Lower leg skin (tissue), 3 donors: Measurements from ENCODE around the gene AGPAT2.

ENCODE experiments used
- CTCF ChIP-seq, 3 donors: fragments of 450-650 bp; IDR thresholded peaks; one replicate each; pipeline ENCODE4 v1.5.1; 2016; ENCODE audit warnings: antibody characterized with exemption in 3 of 3, mild to moderate bottlenecking in 3 of 3, moderate library complexity in 2 of 3
- POLR2A ChIP-seq, 2 donors: fragments of 450-650 bp; IDR thresholded peaks; one replicate each; pipeline ENCODE4 v1.6.1; 2016 to 2017; ENCODE audit warnings: antibody characterized with exemption in 2 of 2, mild to moderate bottlenecking in 1 of 2, moderate library complexity in 1 of 2

GRCh38 chr9:136645352-136645902 is 41.8 kb downstream of the AGPAT2 start:
- no peak for TF ChIP-seq CTCF (IDR thresholded peaks at IDR 0.05)
- no peak for TF ChIP-seq POLR2A (IDR thresholded peaks at IDR 0.05)
